OCI-LY3 (cell line): ENCODE results near the gene SULT6B1.

Source experiments
- CTCF ChIP-seq: fragments of 200-600, 300-600 bp; sonication (generic); IDR thresholded peaks from 2 replicates; pipeline ENCODE4 v1.5.1; 2014; ENCODE audit warnings: antibody characterized with exemption, low read length, low read depth
- EZH2phosphoT487 ChIP-seq: fragments of 200-600 bp; shearing (Covaris generic); IDR thresholded peaks from 2 replicates; pipeline ENCODE4 v1.6.1; 2018; ENCODE audit warnings: antibody characterized with exemption, mixed run types, low read depth

DNA sequence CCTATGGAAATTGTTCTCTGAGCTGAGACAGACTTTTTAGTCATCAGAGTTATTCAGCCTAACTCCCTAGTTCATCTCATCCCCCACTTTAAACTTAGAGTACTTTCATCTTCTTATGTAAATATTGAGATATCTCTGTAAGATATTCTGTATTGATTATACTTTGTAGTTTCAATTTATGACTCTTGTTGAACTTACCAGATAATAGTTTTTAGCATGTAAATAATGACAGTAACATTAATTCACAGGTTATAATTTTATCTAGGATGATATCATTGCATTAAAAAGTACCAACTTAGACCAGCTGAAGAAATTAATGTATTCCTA, 16.9 kb downstream of the SULT6B1 start:
- TF ChIP-seq CTCF = no peak
- TF ChIP-seq EZH2phosphoT487 = no peak
